Measurements from ENCODE around the gene DNALI1. TPM values are rescaled to one million over a fixed set of nuclear protein-coding genes. Genes with fewer than 3 reads are reported as not detected.
"Not testable (repeated sequence)": the region's sequence is repeated elsewhere in the genome, so short reads cannot be mapped to it uniquely, and the experiment has no call there.

DNALI1 gene
- total and polyA plus RNA-seq, 4 donors, result 17.8 to 48.5 (median 26.0) TPM

- Histone ChIP-seq H3K4me3 (no peak overlapping the region), H3K9me3 (ENCODE audit: control insufficient read depth in 4 of 4, insufficient read depth in 3 of 4, low read length in 3 of 4) (peaks cover 0 to 2% (median 0%) of the 10 kb centered on the region in 4 donors), H3K4me1 (ENCODE audit: control insufficient read depth in 5 of 5, insufficient read depth in 5 of 5, low read length in 5 of 5) (no peaks in the 10 kb centered on the region), H3K9ac (ENCODE audit: insufficient read depth in 1 of 2, low read length in 2 of 2) (no peak overlapping the region), H3K36me3 (ENCODE audit: control insufficient read depth in 4 of 4, insufficient read depth in 4 of 4, low read length in 4 of 4) (peaks cover 59 to 80% (median 66%) of the 10 kb centered on the region in 4 donors), H3K27me3 (ENCODE audit: control insufficient read depth in 3 of 3, insufficient read depth in 3 of 3, low read length in 2 of 3) (no peaks in the 10 kb centered on the region), H3K27ac (ENCODE audit: low read depth in 1 of 2, low read length in 1 of 2) (no peak overlapping the region)
- no peak for DNase-seq
- TF ChIP-seq CTCF (IDR thresholded peaks at IDR 0.05; ENCODE audit: control extremely low read depth, extremely low read depth), result no peak
- ATAC-seq (ENCODE audit: insufficient read depth, low FRiP score), result no peak
- 94 to 96% methylated on average over 3 of the region's 3 CpGs for WGBS, 2 donors
Measured at GRCh38 chr1:37570528-37571334, 14.0 kb downstream of the DNALI1 start.

GRCh38 chr1:37574834-37575480, 18.2 kb downstream of the DNALI1 start:
- no peaks in the 10 kb centered on the region for H3K9me3 ChIP-seq (ENCODE audit: control insufficient read depth in 4 of 4, insufficient read depth in 3 of 4, low read length in 3 of 4)
- H3K27me3 ChIP-seq (ENCODE audit: control insufficient read depth in 3 of 3, insufficient read depth in 3 of 3, low read length in 2 of 3), result no peaks in the 10 kb centered on the region
- DNase-seq, result no peak
- H3K36me3 ChIP-seq (ENCODE audit: control insufficient read depth in 4 of 4, insufficient read depth in 4 of 4, low read length in 4 of 4), result peaks cover 49 to 65% (median 52%) of the 10 kb centered on the region in 4 donors
- no peak for TF ChIP-seq CTCF (IDR thresholded peaks at IDR 0.05; ENCODE audit: control extremely low read depth, extremely low read depth)
- H3K4me3 ChIP-seq, result no peak overlapping the region
- H3K4me1 ChIP-seq (ENCODE audit: control insufficient read depth in 5 of 5, insufficient read depth in 5 of 5, low read length in 5 of 5), result no peaks in the 10 kb centered on the region
- H3K9ac ChIP-seq (ENCODE audit: insufficient read depth in 1 of 2, low read length in 2 of 2), result no peak overlapping the region
- no peak overlapping the region for H3K27ac ChIP-seq (ENCODE audit: low read depth in 1 of 2, low read length in 1 of 2)
- no peak for ATAC-seq (ENCODE audit: insufficient read depth, low FRiP score)
- 80% methylated on average over 7 of the region's 7 CpGs for WGBS, 2 donors

GRCh38 chr1:37575692-37576091, 19.0 kb downstream of the DNALI1 start:
- no peak for DNase-seq
- Histone ChIP-seq H3K9me3 (ENCODE audit: control insufficient read depth in 4 of 4, insufficient read depth in 3 of 4, low read length in 3 of 4) (no peaks in the 10 kb centered on the region), H3K9ac (ENCODE audit: insufficient read depth in 1 of 2, low read length in 2 of 2) (no peak overlapping the region), H3K27ac (ENCODE audit: low read depth in 1 of 2, low read length in 1 of 2) (no peak overlapping the region), H3K4me1 (ENCODE audit: control insufficient read depth in 5 of 5, insufficient read depth in 5 of 5, low read length in 5 of 5) (no peaks in the 10 kb centered on the region), H3K36me3 (ENCODE audit: control insufficient read depth in 4 of 4, insufficient read depth in 4 of 4, low read length in 4 of 4) (peaks cover 48 to 62% (median 54%) of the 10 kb centered on the region in 4 donors), H3K4me3 (no peak overlapping the region), H3K27me3 (ENCODE audit: control insufficient read depth in 3 of 3, insufficient read depth in 3 of 3, low read length in 2 of 3) (no peaks in the 10 kb centered on the region)
- no peak for ATAC-seq (ENCODE audit: insufficient read depth, low FRiP score)
- WGBS, 2 donors, result 75 to 89% methylated on average over 5 of the region's 5 CpGs
- TF ChIP-seq CTCF (IDR thresholded peaks at IDR 0.05; ENCODE audit: control extremely low read depth, extremely low read depth), result no peak

GRCh38 chr1:37584544-37584943, 27.8 kb downstream of the DNALI1 start:
- peaks cover 22 to 34% (median 25%) of the 10 kb centered on the region in 4 donors for H3K36me3 ChIP-seq (ENCODE audit: control insufficient read depth in 4 of 4, insufficient read depth in 4 of 4, low read length in 4 of 4)
- not testable (repeated sequence) for H3K4me3 ChIP-seq; H3K27ac ChIP-seq (ENCODE audit: low read depth in 1 of 2, low read length in 1 of 2); DNase-seq; H3K9ac ChIP-seq (ENCODE audit: insufficient read depth in 1 of 2, low read length in 2 of 2); H3K9me3 ChIP-seq (ENCODE audit: control insufficient read depth in 4 of 4, insufficient read depth in 3 of 4, low read length in 3 of 4); H3K27me3 ChIP-seq (ENCODE audit: control insufficient read depth in 3 of 3, insufficient read depth in 3 of 3, low read length in 2 of 3); ATAC-seq (ENCODE audit: insufficient read depth, low FRiP score); H3K4me1 ChIP-seq (ENCODE audit: control insufficient read depth in 5 of 5, insufficient read depth in 5 of 5, low read length in 5 of 5)
- WGBS, 2 donors, result 92 to 94% methylated on average over 4 of the region's 4 CpGs

Measured in lung (tissue), 12 donors.